ENCODE results near the gene ARL8B. TPM values are rescaled to one million over a fixed set of nuclear protein-coding genes. Genes with fewer than 3 reads are reported as not detected.
"Not testable (repeated sequence)": the region's sequence is repeated elsewhere in the genome, so short reads cannot be mapped to it uniquely, and the experiment has no call there.

The ARL8B gene
- total RNA-seq, 2 donors from 2014 or later, result 39.7 to 78.1 TPM

GRCh38 chr3:5102532-5102931, 19.6 kb upstream of the ARL8B start:
- H3K36me3 Mint-ChIP-seq, result no peaks in the 10 kb centered on the region
- ATAC-seq (no peak), DNase-seq (ENCODE audit: low spot score in 2 of 2) (no peak)

GRCh38 chr3:5103743-5104142, 18.3 kb upstream of the ARL8B start:
- ATAC-seq (no peak), DNase-seq (ENCODE audit: low spot score in 2 of 2) (no peak)
- Mint-ChIP-seq H3K27ac (no peak overlapping the region), H3K9me3 (no peaks in the 10 kb centered on the region), H3K36me3 (no peaks in the 10 kb centered on the region)

More at GRCh38 chr3:5102532-5102931, 19.6 kb upstream of the ARL8B start:
- no peak overlapping the region for H3K27ac Mint-ChIP-seq
- H3K9me3 Mint-ChIP-seq, result no peaks in the 10 kb centered on the region

- no peaks in the 10 kb centered on the region for H3K36me3 Mint-ChIP-seq
- no peaks in the 10 kb centered on the region for H3K9me3 Mint-ChIP-seq
- H3K27ac Mint-ChIP-seq, result no peak overlapping the region
- DNase-seq (ENCODE audit: low spot score in 2 of 2), result no peak
- ATAC-seq, result no peak
Observed at GRCh38 chr3:5105050-5105449, 17.0 kb upstream of the ARL8B start.

GRCh38 chr3:5106371-5106770, 15.7 kb upstream of the ARL8B start:
- not testable (repeated sequence) for DNase-seq (ENCODE audit: low spot score in 2 of 2); H3K27ac Mint-ChIP-seq; ATAC-seq; H3K36me3 Mint-ChIP-seq; H3K9me3 Mint-ChIP-seq

- ATAC-seq; DNase-seq (ENCODE audit: low spot score in 2 of 2); H3K9me3 Mint-ChIP-seq; H3K36me3 Mint-ChIP-seq; H3K27ac Mint-ChIP-seq: not testable (repeated sequence)
Observed at GRCh38 chr3:5106933-5107334, 15.2 kb upstream of the ARL8B start.

- Mint-ChIP-seq H3K36me3 (no peaks in the 10 kb centered on the region), H3K9me3 (no peaks in the 10 kb centered on the region), H3K27ac (no peak overlapping the region)
- ATAC-seq (no peak), DNase-seq (ENCODE audit: low spot score in 2 of 2) (no peak)
Observed at GRCh38 chr3:5110337-5110736, 11.8 kb upstream of the ARL8B start.

- DNase-seq (ENCODE audit: low spot score in 2 of 2) (no peak), ATAC-seq (peak in 1 of 2 donors; percentile 20)
- peak overlapping the region in 1 of 2 donors; percentile 12 for H3K27ac Mint-ChIP-seq
- H3K9me3 Mint-ChIP-seq, result no peaks in the 10 kb centered on the region
- H3K36me3 Mint-ChIP-seq, result no peaks in the 10 kb centered on the region
Observed at GRCh38 chr3:5112043-5112442, 10.0 kb upstream of the ARL8B start.

- H3K27ac Mint-ChIP-seq; H3K9me3 Mint-ChIP-seq; DNase-seq (ENCODE audit: low spot score in 2 of 2); ATAC-seq; H3K36me3 Mint-ChIP-seq: not testable (repeated sequence)
Observed at GRCh38 chr3:5113726-5114125, 8.4 kb upstream of the ARL8B start.

GRCh38 chr3:5115506-5116162, 6.5 kb upstream of the ARL8B start:
- no peak for DNase-seq (ENCODE audit: low spot score in 2 of 2)
- Mint-ChIP-seq H3K9me3 (no peaks in the 10 kb centered on the region), H3K27ac (no peak overlapping the region), H3K36me3 (no peaks in the 10 kb centered on the region)
- no peak for ATAC-seq

- no peaks in the 10 kb centered on the region for H3K9me3 Mint-ChIP-seq
- peak overlapping the region in 1 of 2 donors; percentile 12 for H3K27ac Mint-ChIP-seq
- ATAC-seq (no peak), DNase-seq (ENCODE audit: low spot score in 2 of 2) (no peak)
- H3K36me3 Mint-ChIP-seq, result no peaks in the 10 kb centered on the region
Observed at GRCh38 chr3:5116538-5116937, 5.6 kb upstream of the ARL8B start.

- Mint-ChIP-seq H3K27ac (no peak overlapping the region), H3K9me3 (no peaks in the 10 kb centered on the region), H3K36me3 (peaks cover 5 to 9% of the 10 kb centered on the region in 2 donors)
- DNase-seq (ENCODE audit: low spot score in 2 of 2) (no peak), ATAC-seq (no peak)
Observed at GRCh38 chr3:5120446-5120845, 1.6 kb upstream of the ARL8B start.

GRCh38 chr3:5122741-5123706, 932 bp downstream of the ARL8B start:
- peak; percentile 63 to 74 for ATAC-seq

GRCh38 chr3:5123937-5124336, 1.8 kb downstream of the ARL8B start:
- ATAC-seq (no peak), DNase-seq (ENCODE audit: low spot score in 2 of 2) (no peak)
- Mint-ChIP-seq H3K27ac (peak overlapping the region; percentile 96 to 99), H3K36me3 (peaks cover 9 to 11% of the 10 kb centered on the region in 2 donors), H3K9me3 (no peaks in the 10 kb centered on the region)

More at GRCh38 chr3:5122741-5123706, 932 bp downstream of the ARL8B start:
- H3K9me3 Mint-ChIP-seq, result no peaks in the 10 kb centered on the region
- DNase-seq (ENCODE audit: low spot score in 2 of 2), result peak in 1 of 2 donors; percentile 37
- peak overlapping the region; percentile 96 to 99 for H3K27ac Mint-ChIP-seq
- H3K36me3 Mint-ChIP-seq, result peaks cover 9 to 11% of the 10 kb centered on the region in 2 donors

- peak overlapping the region; percentile 85 to 99 for H3K27ac Mint-ChIP-seq
Observed at GRCh38 chr3:5126586-5126985, 4.5 kb downstream of the ARL8B start.

GRCh38 chr3:5128849-5129248, 6.8 kb downstream of the ARL8B start:
- DNase-seq (ENCODE audit: low spot score in 2 of 2) (no peak), ATAC-seq (no peak)
- no peaks in the 10 kb centered on the region for H3K9me3 Mint-ChIP-seq
- H3K27ac Mint-ChIP-seq, result peak overlapping the region in 1 of 2 donors; percentile 17
- H3K36me3 Mint-ChIP-seq, result peaks cover 0 to 11% of the 10 kb centered on the region in 2 donors

More at GRCh38 chr3:5126586-5126985, 4.5 kb downstream of the ARL8B start:
- DNase-seq (ENCODE audit: low spot score in 2 of 2), result no peak
- Mint-ChIP-seq H3K36me3 (peaks cover 9 to 11% of the 10 kb centered on the region in 2 donors), H3K9me3 (no peaks in the 10 kb centered on the region)
- ATAC-seq, result peak in 1 of 2 donors; percentile 5

GRCh38 chr3:5133239-5134018, 11.3 kb downstream of the ARL8B start:
- no peaks in the 10 kb centered on the region for H3K36me3 Mint-ChIP-seq
- DNase-seq (ENCODE audit: low spot score in 2 of 2), result no peak
- peak overlapping the region; percentile 31 to 57 for H3K27ac Mint-ChIP-seq
- no peaks in the 10 kb centered on the region for H3K9me3 Mint-ChIP-seq
- ATAC-seq, result no peak

- no peaks in the 10 kb centered on the region for H3K9me3 Mint-ChIP-seq
- DNase-seq (ENCODE audit: low spot score in 2 of 2), result no peak
Observed at GRCh38 chr3:5134019-5134391, 11.9 kb downstream of the ARL8B start.

More at GRCh38 chr3:5134019-5134391, 11.9 kb downstream of the ARL8B start:
- ATAC-seq, result no peak
- H3K27ac Mint-ChIP-seq, result peak overlapping the region in 1 of 2 donors; percentile 57
- H3K36me3 Mint-ChIP-seq, result no peaks in the 10 kb centered on the region
